ENCODE results near the gene AMPD3. TPM values are rescaled to one million over a fixed set of nuclear protein-coding genes. Genes with fewer than 3 reads are reported as not detected.

Gene AMPD3
- total RNA-seq, 1 donor from 2014 or later: 3.1 TPM

DNA sequence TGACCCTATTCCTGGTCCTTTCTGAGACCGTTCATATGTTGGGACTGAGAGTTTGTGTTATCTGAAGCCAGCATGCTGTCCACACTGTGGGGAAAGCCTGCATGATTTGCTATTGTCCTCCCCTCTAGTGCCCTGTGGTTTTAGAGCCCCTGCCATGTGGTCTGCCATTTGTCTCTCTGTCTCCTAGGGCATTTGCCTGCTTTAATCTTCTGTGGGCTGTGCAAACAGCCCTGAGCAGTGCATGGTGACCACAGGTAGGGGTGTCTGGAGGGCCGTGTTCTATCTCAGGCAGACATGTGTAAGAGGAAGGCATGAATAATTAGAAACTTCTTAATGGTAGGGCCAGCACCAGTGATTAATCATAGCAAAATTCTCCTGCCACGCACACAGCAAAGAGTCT lies 23.0 kb downstream of the AMPD3 start:
- Histone ChIP-seq H3K27ac (ENCODE audit: low read depth, low read length) (no peak overlapping the region), H3K9ac (ENCODE audit: low read depth in 1 of 3, low read length in 3 of 3) (no peak overlapping the region), H3K9me3 (ENCODE audit: control insufficient read depth in 3 of 3, low read length in 3 of 3) (no peaks in the 10 kb centered on the region), H3K36me3 (ENCODE audit: control insufficient read depth in 3 of 3, insufficient read depth in 3 of 3, low read length in 3 of 3) (peaks cover 0 to 44% (median 19%) of the 10 kb centered on the region in 3 donors), H3K4me3 (ENCODE audit: low read length in 3 of 3) (no peak overlapping the region), H3K27me3 (ENCODE audit: control insufficient read depth in 3 of 3, insufficient read depth in 3 of 3, low read length in 3 of 3) (no peaks in the 10 kb centered on the region), H3K4me1 (ENCODE audit: control insufficient read depth in 3 of 3, insufficient read depth in 3 of 3, low read length in 3 of 3) (peaks cover 0 to 33% (median 31%) of the 10 kb centered on the region in 3 donors)

DNA sequence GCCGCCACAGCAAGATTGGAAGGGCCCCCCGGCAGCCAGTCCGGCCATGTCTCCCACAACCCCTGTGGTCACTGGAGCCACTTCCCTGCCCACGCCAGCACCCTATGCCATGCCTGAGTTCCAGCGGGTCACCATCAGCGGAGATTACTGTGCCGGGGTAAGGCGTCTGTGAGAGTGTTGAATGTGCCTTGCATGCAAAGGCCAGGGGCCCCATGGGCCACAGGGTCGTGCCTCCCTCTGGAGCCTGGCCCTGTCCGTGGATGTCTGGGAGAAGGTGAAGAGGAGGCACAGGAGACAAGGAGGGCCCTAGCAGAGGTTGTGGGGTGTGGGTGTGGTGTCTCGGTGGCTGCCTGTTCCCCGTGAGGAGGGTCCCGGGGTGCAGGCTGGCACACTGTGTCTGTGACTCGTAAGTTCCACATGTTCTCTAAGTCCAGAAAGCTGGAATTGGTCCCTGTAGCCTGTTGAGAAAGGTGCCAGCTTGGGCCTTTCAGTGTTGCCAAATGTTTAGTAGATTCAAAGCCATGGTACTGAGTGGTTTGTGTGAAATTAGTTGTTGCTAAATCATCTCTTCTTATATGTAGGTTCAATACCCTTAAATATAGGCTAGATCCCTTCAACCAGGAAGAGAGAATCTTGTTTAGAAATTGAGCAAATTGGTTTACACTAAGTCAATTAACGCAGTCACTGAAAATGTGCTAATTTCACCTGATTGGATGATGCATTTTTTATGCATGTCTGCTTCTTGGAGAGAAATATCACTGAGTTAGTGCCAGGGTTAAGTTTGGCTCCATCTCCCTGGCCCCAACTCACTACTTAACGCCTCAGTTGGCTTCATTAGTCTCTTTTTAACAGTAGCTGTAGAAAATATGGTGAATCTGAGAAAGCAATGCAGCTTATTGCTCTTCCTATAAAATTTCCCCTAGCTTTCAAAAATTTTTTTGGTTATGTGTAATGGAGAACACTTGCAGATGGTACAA lies 23.8 kb downstream of the AMPD3 start:
- no peaks in the 10 kb centered on the region for H3K27me3 ChIP-seq (ENCODE audit: control insufficient read depth in 3 of 3, insufficient read depth in 3 of 3, low read length in 3 of 3)
- H3K27ac ChIP-seq (ENCODE audit: low read depth, low read length): no peak overlapping the region
- no peak overlapping the region for H3K9ac ChIP-seq (ENCODE audit: low read depth in 1 of 3, low read length in 3 of 3)
- no peak overlapping the region for H3K4me3 ChIP-seq (ENCODE audit: low read length in 3 of 3)
- peaks cover 0 to 26% (median 24%) of the 10 kb centered on the region in 3 donors for H3K4me1 ChIP-seq (ENCODE audit: control insufficient read depth in 3 of 3, insufficient read depth in 3 of 3, low read length in 3 of 3)
- peaks cover 0 to 51% (median 19%) of the 10 kb centered on the region in 3 donors for H3K36me3 ChIP-seq (ENCODE audit: control insufficient read depth in 3 of 3, insufficient read depth in 3 of 3, low read length in 3 of 3)
- H3K9me3 ChIP-seq (ENCODE audit: control insufficient read depth in 3 of 3, low read length in 3 of 3): no peaks in the 10 kb centered on the region

DNA sequence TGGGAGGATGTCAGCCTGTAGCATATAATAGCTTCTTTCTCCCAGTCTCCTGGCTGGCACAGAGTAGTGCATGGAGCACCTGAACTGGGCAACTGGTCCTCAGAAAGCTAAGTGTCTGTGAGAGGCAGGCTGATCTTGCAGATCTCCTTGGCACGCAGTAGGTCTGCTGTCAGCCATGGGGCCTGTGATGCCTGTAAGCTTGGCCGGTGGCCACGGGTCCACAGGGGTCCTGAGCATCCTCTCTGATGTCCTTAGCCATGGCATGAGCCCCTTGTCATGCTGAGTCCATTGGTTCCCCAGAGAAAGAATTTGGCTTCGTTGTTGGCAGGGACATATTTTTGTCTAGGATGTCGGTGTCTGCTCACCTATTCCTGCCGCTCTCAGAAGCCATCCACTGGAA lies 25.0 kb downstream of the AMPD3 start:
- Histone ChIP-seq H3K36me3 (ENCODE audit: control insufficient read depth in 3 of 3, insufficient read depth in 3 of 3, low read length in 3 of 3) (peaks cover 5 to 58% (median 25%) of the 10 kb centered on the region in 3 donors), H3K27me3 (ENCODE audit: control insufficient read depth in 3 of 3, insufficient read depth in 3 of 3, low read length in 3 of 3) (no peaks in the 10 kb centered on the region), H3K9me3 (ENCODE audit: control insufficient read depth in 3 of 3, low read length in 3 of 3) (no peaks in the 10 kb centered on the region), H3K9ac (ENCODE audit: low read depth in 1 of 3, low read length in 3 of 3) (no peak overlapping the region), H3K4me1 (ENCODE audit: control insufficient read depth in 3 of 3, insufficient read depth in 3 of 3, low read length in 3 of 3) (peaks cover 0 to 19% (median 17%) of the 10 kb centered on the region in 3 donors), H3K27ac (ENCODE audit: low read depth, low read length) (no peak overlapping the region), H3K4me3 (ENCODE audit: low read length in 3 of 3) (no peak overlapping the region)

DNA sequence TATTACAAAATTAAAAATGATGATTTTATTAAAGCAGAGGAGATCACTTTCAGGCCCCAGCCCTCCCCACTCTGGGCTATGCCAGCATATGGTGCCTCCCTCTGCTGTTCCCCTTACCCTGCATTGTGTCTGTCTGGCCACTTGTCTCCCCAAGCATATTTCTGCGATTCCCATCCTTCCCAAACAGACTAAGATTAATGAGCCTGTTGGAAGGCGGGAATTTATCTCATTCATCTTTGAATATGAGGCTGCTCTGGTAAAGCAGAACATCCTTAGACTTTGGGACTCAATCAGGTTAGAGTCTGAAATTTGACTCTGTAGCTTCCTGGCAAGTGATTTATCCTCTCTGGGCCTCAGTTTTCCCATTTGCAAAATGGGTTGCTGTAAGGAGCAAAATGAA lies 25.7 kb downstream of the AMPD3 start:
- no peak overlapping the region for H3K4me3 ChIP-seq (ENCODE audit: low read length in 3 of 3)
- H3K36me3 ChIP-seq (ENCODE audit: control insufficient read depth in 3 of 3, insufficient read depth in 3 of 3, low read length in 3 of 3): peaks cover 5 to 58% (median 23%) of the 10 kb centered on the region in 3 donors
- H3K27ac ChIP-seq (ENCODE audit: low read depth, low read length): no peak overlapping the region
- peaks cover 0 to 19% (median 17%) of the 10 kb centered on the region in 3 donors for H3K4me1 ChIP-seq (ENCODE audit: control insufficient read depth in 3 of 3, insufficient read depth in 3 of 3, low read length in 3 of 3)
- H3K9ac ChIP-seq (ENCODE audit: low read depth in 1 of 3, low read length in 3 of 3): no peak overlapping the region
- H3K27me3 ChIP-seq (ENCODE audit: control insufficient read depth in 3 of 3, insufficient read depth in 3 of 3, low read length in 3 of 3): no peaks in the 10 kb centered on the region
- no peaks in the 10 kb centered on the region for H3K9me3 ChIP-seq (ENCODE audit: control insufficient read depth in 3 of 3, low read length in 3 of 3)

DNA sequence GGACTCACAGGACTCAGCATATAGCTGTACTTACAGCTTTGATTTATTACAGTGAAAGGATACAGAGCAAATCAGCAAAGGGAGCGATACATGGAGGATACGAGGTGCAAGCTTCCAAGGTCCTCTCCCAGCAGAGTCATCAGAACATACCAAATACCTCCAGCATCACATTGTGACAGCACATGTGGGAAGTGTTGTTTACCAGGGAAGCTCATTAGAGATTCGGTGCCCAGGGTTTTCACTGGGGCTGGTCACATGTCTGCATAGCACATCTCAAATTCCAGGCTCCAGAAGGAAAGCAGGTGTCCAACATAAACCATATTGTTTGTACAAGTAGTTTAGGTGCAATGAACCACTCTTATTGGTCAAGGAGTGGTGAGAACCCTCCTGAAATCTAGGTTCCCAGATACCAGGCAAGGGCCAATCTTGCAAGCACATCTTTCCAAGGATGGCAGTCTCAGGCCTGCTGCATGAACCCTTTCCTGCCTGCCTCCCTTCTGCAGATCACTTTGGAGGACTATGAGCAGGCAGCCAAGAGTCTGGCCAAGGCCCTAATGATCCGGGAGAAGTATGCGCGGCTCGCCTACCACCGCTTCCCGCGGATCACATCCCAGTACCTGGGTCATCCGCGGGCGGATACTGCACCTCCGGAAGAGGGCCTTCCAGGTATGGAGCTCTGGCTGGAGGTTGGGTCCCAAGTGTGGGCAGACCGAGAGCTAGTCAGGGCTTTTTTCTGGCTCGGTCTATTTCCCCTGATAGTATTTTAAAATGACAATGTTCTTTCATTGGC lies 26.7 kb downstream of the AMPD3 start:
- no peak overlapping the region for H3K4me3 ChIP-seq (ENCODE audit: low read length in 3 of 3)
- peaks cover 0 to 19% (median 15%) of the 10 kb centered on the region in 3 donors for H3K4me1 ChIP-seq (ENCODE audit: control insufficient read depth in 3 of 3, insufficient read depth in 3 of 3, low read length in 3 of 3)
- H3K36me3 ChIP-seq (ENCODE audit: control insufficient read depth in 3 of 3, insufficient read depth in 3 of 3, low read length in 3 of 3): peaks cover 5 to 60% (median 28%) of the 10 kb centered on the region in 3 donors
- no peak overlapping the region for H3K27ac ChIP-seq (ENCODE audit: low read depth, low read length)
- no peak overlapping the region for H3K9ac ChIP-seq (ENCODE audit: low read depth in 1 of 3, low read length in 3 of 3)
- H3K9me3 ChIP-seq (ENCODE audit: control insufficient read depth in 3 of 3, low read length in 3 of 3): no peaks in the 10 kb centered on the region
- H3K27me3 ChIP-seq (ENCODE audit: control insufficient read depth in 3 of 3, insufficient read depth in 3 of 3, low read length in 3 of 3): no peaks in the 10 kb centered on the region

DNA sequence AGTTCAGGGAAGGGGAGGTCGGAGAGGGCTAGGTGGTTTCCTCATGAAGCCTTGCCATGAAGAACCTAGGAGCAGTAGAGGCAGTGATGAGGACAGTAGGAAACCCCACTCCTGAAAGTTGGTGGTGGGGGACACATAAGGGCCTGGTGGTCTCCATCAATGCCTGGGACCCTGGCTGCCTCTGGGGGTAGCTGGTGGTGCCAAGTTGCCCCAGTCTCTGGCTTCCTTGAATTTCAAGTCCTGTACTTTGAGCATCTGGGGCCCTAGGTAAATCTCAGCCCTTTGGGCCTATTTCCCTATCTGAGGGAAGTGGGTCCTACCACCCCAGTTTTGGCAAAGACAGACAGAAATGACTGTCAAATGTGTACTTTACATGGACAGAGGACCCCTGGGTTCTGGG lies 28.1 kb downstream of the AMPD3 start:
- Histone ChIP-seq H3K27ac (ENCODE audit: low read depth, low read length) (no peak overlapping the region), H3K9ac (ENCODE audit: low read depth in 1 of 3, low read length in 3 of 3) (no peak overlapping the region), H3K4me1 (ENCODE audit: control insufficient read depth in 3 of 3, insufficient read depth in 3 of 3, low read length in 3 of 3) (peaks cover 0 to 16% (median 7%) of the 10 kb centered on the region in 3 donors), H3K27me3 (ENCODE audit: control insufficient read depth in 3 of 3, insufficient read depth in 3 of 3, low read length in 3 of 3) (no peaks in the 10 kb centered on the region), H3K36me3 (ENCODE audit: control insufficient read depth in 3 of 3, insufficient read depth in 3 of 3, low read length in 3 of 3) (peaks cover 6 to 58% (median 31%) of the 10 kb centered on the region in 3 donors), H3K9me3 (ENCODE audit: control insufficient read depth in 3 of 3, low read length in 3 of 3) (no peaks in the 10 kb centered on the region), H3K4me3 (ENCODE audit: low read length in 3 of 3) (no peak overlapping the region)

DNA sequence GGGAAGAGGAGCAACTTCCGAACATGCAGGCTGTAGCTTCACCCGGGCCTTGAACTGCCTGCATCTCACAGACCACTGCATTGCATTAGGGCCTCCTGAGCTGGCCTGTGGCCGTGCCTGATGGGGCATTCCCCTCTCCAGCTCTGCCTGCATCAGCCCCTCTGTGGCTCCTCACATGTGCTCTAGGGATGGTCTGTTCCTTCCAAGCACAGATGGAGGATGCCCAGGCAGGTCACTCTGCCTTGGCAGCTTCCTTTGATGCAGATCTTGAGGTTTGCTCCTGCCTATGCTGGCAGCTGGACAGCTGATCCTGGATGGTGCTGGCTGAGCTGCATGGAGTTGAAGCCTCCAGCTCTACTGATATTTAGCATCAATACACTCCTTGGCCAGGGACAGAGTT lies 28.5 kb downstream of the AMPD3 start:
- Histone ChIP-seq H3K36me3 (ENCODE audit: control insufficient read depth in 3 of 3, insufficient read depth in 3 of 3, low read length in 3 of 3) (peaks cover 6 to 56% (median 34%) of the 10 kb centered on the region in 3 donors), H3K27me3 (ENCODE audit: control insufficient read depth in 3 of 3, insufficient read depth in 3 of 3, low read length in 3 of 3) (no peaks in the 10 kb centered on the region), H3K4me3 (ENCODE audit: low read length in 3 of 3) (no peak overlapping the region), H3K27ac (ENCODE audit: low read depth, low read length) (no peak overlapping the region), H3K4me1 (ENCODE audit: control insufficient read depth in 3 of 3, insufficient read depth in 3 of 3, low read length in 3 of 3) (peaks cover 0 to 14% (median 7%) of the 10 kb centered on the region in 3 donors), H3K9ac (ENCODE audit: low read depth in 1 of 3, low read length in 3 of 3) (no peak overlapping the region), H3K9me3 (ENCODE audit: control insufficient read depth in 3 of 3, low read length in 3 of 3) (no peaks in the 10 kb centered on the region)

DNA sequence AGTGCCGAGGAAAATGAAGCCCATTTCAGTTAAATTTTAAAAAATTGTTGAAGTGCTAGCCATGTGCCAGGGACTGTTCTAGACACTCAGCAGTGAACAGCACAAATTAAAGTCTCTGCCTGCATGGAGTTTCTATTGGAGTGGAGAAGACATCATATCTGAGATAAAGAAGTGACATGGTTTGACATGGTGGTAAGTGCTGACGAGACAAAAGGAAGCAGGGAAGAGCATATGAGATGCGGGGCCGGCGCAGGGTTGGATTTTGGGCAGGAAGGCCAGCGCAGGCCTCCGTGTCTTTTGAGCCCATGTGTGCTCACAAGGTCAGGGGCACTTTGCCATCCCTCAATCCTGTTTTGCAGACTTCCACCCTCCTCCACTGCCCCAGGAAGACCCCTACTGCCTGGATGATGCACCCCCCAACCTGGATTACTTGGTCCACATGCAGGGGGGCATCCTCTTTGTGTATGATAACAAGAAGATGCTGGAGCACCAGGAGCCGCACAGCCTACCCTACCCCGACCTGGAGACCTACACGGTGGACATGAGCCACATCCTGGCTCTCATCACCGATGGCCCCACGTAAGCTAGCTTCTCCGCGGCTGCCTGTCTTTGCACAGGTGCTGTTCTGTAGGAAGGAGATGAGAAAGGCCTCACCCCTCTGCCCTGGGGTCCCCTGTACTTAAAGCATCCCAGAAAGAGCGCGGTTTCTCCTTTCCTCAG lies 29.6 kb downstream of the AMPD3 start:
- no peak overlapping the region for H3K27ac ChIP-seq (ENCODE audit: low read depth, low read length)
- H3K9ac ChIP-seq (ENCODE audit: low read depth in 1 of 3, low read length in 3 of 3): no peak overlapping the region
- H3K4me1 ChIP-seq (ENCODE audit: control insufficient read depth in 3 of 3, insufficient read depth in 3 of 3, low read length in 3 of 3): peaks cover 0 to 15% (median 14%) of the 10 kb centered on the region in 3 donors
- no peak overlapping the region for H3K4me3 ChIP-seq (ENCODE audit: low read length in 3 of 3)
- no peaks in the 10 kb centered on the region for H3K27me3 ChIP-seq (ENCODE audit: control insufficient read depth in 3 of 3, insufficient read depth in 3 of 3, low read length in 3 of 3)
- no peaks in the 10 kb centered on the region for H3K9me3 ChIP-seq (ENCODE audit: control insufficient read depth in 3 of 3, low read length in 3 of 3)
- peaks cover 6 to 52% (median 36%) of the 10 kb centered on the region in 3 donors for H3K36me3 ChIP-seq (ENCODE audit: control insufficient read depth in 3 of 3, insufficient read depth in 3 of 3, low read length in 3 of 3)

DNA sequence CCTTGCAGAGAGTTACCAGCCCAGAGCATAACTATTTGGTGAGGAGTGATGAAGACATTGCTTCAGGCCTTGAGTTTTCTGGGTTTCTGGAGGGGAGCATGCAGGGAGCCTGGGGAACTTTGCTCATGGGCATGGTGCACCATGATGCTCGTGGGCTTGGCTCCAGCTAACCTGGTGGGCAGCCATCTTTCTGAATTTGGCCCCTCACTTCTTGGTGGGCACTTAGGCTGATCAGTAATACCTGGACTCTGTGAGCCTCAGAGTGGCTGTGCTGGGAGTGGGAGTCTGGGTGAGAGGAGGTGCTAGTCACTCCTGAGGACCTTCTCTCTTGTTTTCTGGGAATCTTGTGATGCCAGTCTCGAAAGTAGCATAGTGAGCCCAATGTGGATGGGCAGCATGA lies 30.6 kb downstream of the AMPD3 start:
- Histone ChIP-seq H3K27ac (ENCODE audit: low read depth, low read length) (no peak overlapping the region), H3K36me3 (ENCODE audit: control insufficient read depth in 3 of 3, insufficient read depth in 3 of 3, low read length in 3 of 3) (peaks cover 6 to 46% (median 33%) of the 10 kb centered on the region in 3 donors), H3K4me1 (ENCODE audit: control insufficient read depth in 3 of 3, insufficient read depth in 3 of 3, low read length in 3 of 3) (peaks cover 9 to 24% (median 24%) of the 10 kb centered on the region in 3 donors), H3K9ac (ENCODE audit: low read depth in 1 of 3, low read length in 3 of 3) (no peak overlapping the region), H3K9me3 (ENCODE audit: control insufficient read depth in 3 of 3, low read length in 3 of 3) (no peaks in the 10 kb centered on the region), H3K4me3 (ENCODE audit: low read length in 3 of 3) (no peak overlapping the region), H3K27me3 (ENCODE audit: control insufficient read depth in 3 of 3, insufficient read depth in 3 of 3, low read length in 3 of 3) (no peaks in the 10 kb centered on the region)
